ENCODE data around the gene ARID5B.
A peak's percentile ranks its signal among the peaks of the same experiment; 100 is the strongest.

DNA sequence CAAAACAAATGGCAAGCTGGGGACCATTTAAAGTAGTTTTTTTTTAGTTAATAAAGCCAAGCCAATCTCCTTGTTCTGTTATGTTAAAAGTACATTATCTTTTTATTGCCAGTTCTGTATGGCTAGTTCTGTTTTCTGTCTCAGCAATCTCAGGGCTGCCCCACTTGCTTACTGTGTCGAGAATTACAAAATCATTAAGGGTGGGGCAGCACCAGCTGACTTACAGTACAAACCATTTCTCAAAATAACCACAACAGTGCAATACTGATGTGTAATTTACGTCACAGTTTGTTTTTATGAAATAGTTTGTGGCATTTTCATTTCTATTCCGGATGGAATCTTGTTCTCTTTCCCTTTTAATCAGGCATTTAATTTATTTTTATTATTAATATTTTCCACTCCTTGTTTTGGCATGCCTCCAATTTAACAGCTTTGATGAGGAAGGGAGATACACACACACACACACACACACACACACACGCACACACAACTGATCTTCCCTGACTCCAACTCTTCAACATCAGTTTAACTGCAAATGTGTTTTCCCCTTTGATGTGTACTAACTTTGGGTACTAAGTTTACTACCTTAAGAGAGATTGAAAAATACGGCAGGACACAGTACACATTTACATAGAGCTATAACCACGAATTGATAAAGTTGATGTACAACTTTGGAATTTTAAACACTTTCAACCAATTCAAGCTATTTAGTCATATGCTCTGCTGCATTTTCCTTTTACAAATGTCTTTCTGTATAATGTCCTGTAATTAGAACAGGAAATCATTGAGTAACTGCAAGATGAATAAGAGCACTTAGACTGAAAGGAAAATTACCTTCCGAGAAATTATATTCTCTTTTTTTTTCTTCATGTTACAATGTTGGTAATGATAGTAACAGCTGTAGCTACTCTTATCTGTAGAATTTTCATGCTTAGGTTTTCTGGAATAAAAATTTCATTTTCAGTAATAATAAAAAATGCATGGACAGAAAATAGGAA, 91.5 kb downstream of the ARID5B start:
- TF ChIP-seq, protein P1, sequence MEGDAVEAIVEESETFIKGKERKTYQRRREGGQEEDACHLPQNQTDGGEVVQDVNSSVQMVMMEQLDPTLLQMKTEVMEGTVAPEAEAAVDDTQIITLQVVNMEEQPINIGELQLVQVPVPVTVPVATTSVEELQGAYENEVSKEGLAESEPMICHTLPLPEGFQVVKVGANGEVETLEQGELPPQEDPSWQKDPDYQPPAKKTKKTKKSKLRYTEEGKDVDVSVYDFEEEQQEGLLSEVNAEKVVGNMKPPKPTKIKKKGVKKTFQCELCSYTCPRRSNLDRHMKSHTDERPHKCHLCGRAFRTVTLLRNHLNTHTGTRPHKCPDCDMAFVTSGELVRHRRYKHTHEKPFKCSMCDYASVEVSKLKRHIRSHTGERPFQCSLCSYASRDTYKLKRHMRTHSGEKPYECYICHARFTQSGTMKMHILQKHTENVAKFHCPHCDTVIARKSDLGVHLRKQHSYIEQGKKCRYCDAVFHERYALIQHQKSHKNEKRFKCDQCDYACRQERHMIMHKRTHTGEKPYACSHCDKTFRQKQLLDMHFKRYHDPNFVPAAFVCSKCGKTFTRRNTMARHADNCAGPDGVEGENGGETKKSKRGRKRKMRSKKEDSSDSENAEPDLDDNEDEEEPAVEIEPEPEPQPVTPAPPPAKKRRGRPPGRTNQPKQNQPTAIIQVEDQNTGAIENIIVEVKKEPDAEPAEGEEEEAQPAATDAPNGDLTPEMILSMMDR (IDR thresholded peaks at IDR 0.05): no peak
- TF ChIP-seq POLR2AphosphoS5 (IDR thresholded peaks at IDR 0.05) (peak; percentile 77), POLR2A (IDR thresholded peaks at IDR 0.05) (no peak)

Measured in prostate gland (tissue), 2 donors.